Thyroid gland (tissue), 4 donors: ENCODE data around the gene SPIB.

ENCODE experiments used
- CTCF ChIP-seq, 6 experiments: fragments of 200-600 bp in 3 of 6; fragments of 450-650 bp in 3 of 6; sonication (generic) in 3 of 6; IDR thresholded peaks; one replicate each; pipeline ENCODE4 v1.5.1; 2016 to 2019; ENCODE audit warnings: antibody characterized with exemption in 6 of 6, mild to moderate bottlenecking in 2 of 6, inconsistent platforms in 1 of 6, moderate library complexity in 1 of 6
- POLR2A ChIP-seq, 2 donors: fragments of 450-650 bp; IDR thresholded peaks; one replicate each; pipeline ENCODE4 v1.6.1; 2017; ENCODE audit warnings: antibody characterized with exemption in 2 of 2, mild to moderate bottlenecking in 2 of 2, moderate library complexity in 1 of 2

- TF ChIP-seq POLR2A (IDR thresholded peaks at IDR 0.05) (no peak), CTCF (IDR thresholded peaks at IDR 0.05) (no peak)
These were observed 16.9 kb upstream of the SPIB start for GRCh38 chr19:50401605-50402450.
